B cell (primary cell): ENCODE data around the gene PUS3. TPM values are rescaled to one million over a fixed set of nuclear protein-coding genes. Genes with fewer than 3 reads are reported as not detected.

ENCODE experiments used
- ATAC-seq: fragments of 200-7000 bp; cut with Tn5 transposase; one replicate; pipeline ENCODE4 v1.10.0; 2021; ENCODE audit warnings: low read depth, mild to moderate bottlenecking, moderate number of reproducible peaks, moderate library complexity
- CTCF ChIA-PET: fragments of 350-600 bp; sonication (Branson Sonifier 250); formaldehyde crosslinking; loops from one replicate; lab custom pipeline; 2021; ENCODE audit warnings: antibody characterized with exemption, inconsistent platforms; lab: Charles Lee
- POLR2A ChIA-PET: fragments of 350-600 bp; sonication (Branson Sonifier 250); formaldehyde crosslinking; loops from one replicate; lab custom pipeline; 2021; ENCODE audit warnings: antibody characterized with exemption; lab: Charles Lee
- DNase-seq: peaks from one replicate; pipeline ENCODE4 v3.0.0; 2013
- H2AFZ ChIP-seq: 2 replicates; pipeline ENCODE4 v1.6.1; 2012; ENCODE audit warnings: mild to moderate bottlenecking, low read depth, low read length; ENCODE audit not compliant: insufficient read depth, poor library complexity, severe bottlenecking
- H3K27ac ChIP-seq, 2 donors: 1 replicate in 1 of 2; 2 replicates in 1 of 2; pipeline ENCODE4 v1.5.1; 2012 to 2013; ENCODE audit warnings: low read length in 2 of 2, mild to moderate bottlenecking in 2 of 2, moderate library complexity in 1 of 2
- H3K27me3 ChIP-seq, 4 experiments: fragments of 200-600 bp in 1 of 4; sonication (generic) in 1 of 4; replicated peaks in 1 of 4; 1 replicate in 2 of 4; 2 replicates in 2 of 4; pipeline versions ENCODE4 v1.6.1 to v1.7.0; 2013 to 2016; ENCODE audit warnings: low read length in 3 of 4, mild to moderate bottlenecking in 2 of 4, mixed read lengths in 1 of 4, moderate library complexity in 1 of 4; ENCODE audit not compliant: insufficient read depth in 4 of 4, control insufficient read depth in 3 of 4; ENCODE audit errors: control extremely low read depth in 1 of 4
- H3K36me3 ChIP-seq, 2 experiments: replicated peaks in 1 of 2; 1 replicate in 1 of 2; 2 replicates in 1 of 2; pipeline versions ENCODE4 v1.6.1 to v1.7.1; 2013; ENCODE audit warnings: low read length in 1 of 2; ENCODE audit not compliant: insufficient read depth in 2 of 2, control insufficient read depth in 1 of 2; ENCODE audit errors: control extremely low read depth in 1 of 2, extremely low read depth in 1 of 2
- H3K4me1 ChIP-seq, 2 donors: fragments of 200-600 bp in 1 of 2; sonication (generic) in 1 of 2; 1 replicate in 1 of 2; 2 replicates in 1 of 2; pipeline versions ENCODE4 v1.5.1 to v1.6.1; 2013 to 2017; ENCODE audit warnings: low read length in 2 of 2; ENCODE audit not compliant: control insufficient read depth in 2 of 2, insufficient read depth in 2 of 2
- H3K4me2 ChIP-seq: replicated peaks from 2 replicates; pipeline ENCODE3; 2012; ENCODE audit warnings: mild to moderate bottlenecking, low read depth, low read length; ENCODE audit not compliant: poor library complexity, severe bottlenecking
- H3K4me3 ChIP-seq, 5 experiments: fragments of 200-600 bp in 1 of 5; sonication (generic) in 1 of 5; 1 replicate in 3 of 5; 2 replicates in 2 of 5; pipeline versions ENCODE4 v1.5.1 to v1.7.0; 2011 to 2016; ENCODE audit warnings: low read length in 4 of 5, mild to moderate bottlenecking in 4 of 5, low read depth in 2 of 5, control low read depth in 1 of 5, moderate library complexity in 1 of 5; ENCODE audit not compliant: insufficient read depth in 1 of 5; ENCODE audit errors: control extremely low read depth in 1 of 5, extremely low read depth in 1 of 5
- H3K79me2 ChIP-seq: fragments of 200-600 bp; sonication (generic); one replicate; pipeline ENCODE4 v1.6.0; 2016; ENCODE audit warnings: low read length; ENCODE audit not compliant: control insufficient read depth, insufficient read depth
- H3K9ac ChIP-seq: fragments of 200-600 bp; sonication (generic); 2 replicates; pipeline ENCODE4 v1.6.1; 2017; ENCODE audit warnings: mild to moderate bottlenecking, low read length, moderate library complexity
- H3K9me3 ChIP-seq, 3 donors: one replicate each; pipeline versions ENCODE4 v1.6.1 to v1.7.1; 2013; ENCODE audit warnings: low read length in 2 of 3; ENCODE audit not compliant: control insufficient read depth in 2 of 3, insufficient read depth in 1 of 3; ENCODE audit errors: control extremely low read depth in 1 of 3
- H4K20me1 ChIP-seq: 2 replicates; pipeline ENCODE4 v1.6.0; 2012; ENCODE audit warnings: mild to moderate bottlenecking, low read length; ENCODE audit not compliant: insufficient read depth, control insufficient read depth, poor library complexity, severe bottlenecking
- H3K27ac Mint-ChIP-seq: one replicate; pipeline ENCODE4 v1.8.0; 2021; ENCODE audit warnings: mixed read lengths
- H3K27me3 Mint-ChIP-seq: one replicate; pipeline ENCODE4 v1.8.0; 2021; ENCODE audit warnings: mixed read lengths
- H3K4me1 Mint-ChIP-seq: one replicate; pipeline ENCODE4 v1.8.0; 2021; ENCODE audit warnings: mixed read lengths
- H3K4me3 Mint-ChIP-seq: one replicate; pipeline ENCODE4 v1.8.0; 2021; ENCODE audit warnings: mixed read lengths
- H3K9me3 Mint-ChIP-seq: one replicate; pipeline ENCODE4 v1.8.0; 2022; ENCODE audit warnings: mixed read lengths; ENCODE audit not compliant: insufficient read depth
- CTCF ChIP-seq: fragments of 200-600 bp; IDR thresholded peaks from one replicate; pipeline ENCODE4 v1.8.0; 2022; ENCODE audit warnings: antibody characterized with exemption, mild to moderate bottlenecking
- EZH2 ChIP-seq: IDR thresholded peaks from 2 replicates; pipeline ENCODE4 v1.6.1; 2012; ENCODE audit warnings: borderline replicate concordance, low read depth, mild to moderate bottlenecking, moderate library complexity, low read length; ENCODE audit not compliant: insufficient read depth, poor library complexity, severe bottlenecking
- WGBS: methylation state at CpG from one replicate; pipeline ENCODE4 v1.1.5; 2013; ENCODE audit warnings: missing lambda C conversion rate; ENCODE audit not compliant: insufficient coverage; 5-methylcytosine and 5-hydroxymethylcytosine counted together
- intact Hi-C: fragments of 100-400 bp; cut with micrococcal nuclease; formaldehyde crosslinking; loops from one replicate; pipeline ENCODE4 v1.10.0; 2022
- polyA plus RNA-seq: library from polyadenylated mRNA; depleted of rRNA; stranded (reverse); fragments of >200 nt; gene quantifications from 2 replicates; pipeline ENCODE4 v1.2.3, GENCODE V29; 2012
- total RNA-seq, 2 donors: library from RNA; stranded (reverse); fragments of 120-200 nt in 1 of 2; gene quantifications; 1 replicate in 1 of 2; 2 replicates in 1 of 2; pipeline versions ENCODE4 v1.2.3 to v1.2.4, GENCODE V29; 2013 to 2022

The PUS3 gene
- total and polyA plus RNA-seq, 2 donors (not counting 1 experiment from before 2014, with no cell fraction given): 2.7 to 8.1 TPM

- POLR2A ChIA-PET: no interaction called here
- WGBS: 90% methylated on average over 20 of the region's 22 CpGs
- no peaks in the 10 kb centered on the region for H3K27me3 ChIP-seq
- H2AFZ ChIP-seq: no peak overlapping the region
- TF ChIP-seq CTCF (no peak), EZH2 (no peak)
- no peak overlapping the region for H3K9ac ChIP-seq
- H3K36me3 ChIP-seq: no peaks in the 10 kb centered on the region
- no peaks in the 10 kb centered on the region for H3K4me1 Mint-ChIP-seq
- no peaks in the 10 kb centered on the region for H3K4me1 ChIP-seq
- no peak overlapping the region for H3K4me2 ChIP-seq
- ATAC-seq: no peak
- H4K20me1 ChIP-seq: no peaks in the 10 kb centered on the region
- no peak overlapping the region for H3K4me3 ChIP-seq
- DNase-seq: no peak
- no peak overlapping the region for H3K27ac ChIP-seq
- H3K9me3 Mint-ChIP-seq: no peaks in the 10 kb centered on the region
- no peaks in the 10 kb centered on the region for H3K9me3 ChIP-seq
- intact Hi-C loops: no loop called here
- H3K27me3 Mint-ChIP-seq: peaks cover 3% of the 10 kb centered on the region
- CTCF ChIA-PET: interaction anchor here (0.6 kb wide), 1 partner anchor 9 kb away, joined by 4 read pairs; no protein-coding TSS in a partner anchor
- H3K27ac Mint-ChIP-seq: no peak overlapping the region
- H3K4me3 Mint-ChIP-seq: no peak overlapping the region
- H3K79me2 ChIP-seq: no peaks in the 10 kb centered on the region
Measured at GRCh38 chr11:125949271-125950177, 46.5 kb upstream of the PUS3 start.
